Measurements from ENCODE around the gene HCFC1. TPM values are rescaled to one million over a fixed set of nuclear protein-coding genes. Genes with fewer than 3 reads are reported as not detected.

Gene HCFC1
- total and polyA plus RNA-seq, 9 of the 15 experiments (the other 6 are each of a cell fraction or from before 2014, with no cell fraction given), result 2.8 to 133 (median 17.1) TPM

DNA sequence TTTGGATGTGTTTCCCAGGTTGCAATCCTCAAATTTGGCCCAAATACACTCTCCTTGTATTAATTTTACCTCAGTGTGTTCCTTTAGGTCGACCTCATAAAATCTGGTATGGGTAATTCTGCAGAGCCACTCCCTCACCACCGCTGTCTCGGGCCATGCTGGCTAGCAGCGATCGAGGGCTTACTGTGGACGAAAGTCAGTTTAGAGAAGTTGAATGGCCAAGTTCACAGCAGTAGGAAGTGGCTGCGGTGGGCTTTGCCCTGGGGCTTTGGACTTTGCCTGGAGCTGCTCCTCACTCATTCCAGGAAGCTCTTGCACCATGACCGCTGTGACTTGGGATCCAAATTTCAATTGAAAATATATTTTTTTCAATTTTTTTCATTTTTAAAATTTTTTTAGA lies 20.6 kb upstream of the HCFC1 start (continued):
- TF ChIP-seq, protein P1, sequence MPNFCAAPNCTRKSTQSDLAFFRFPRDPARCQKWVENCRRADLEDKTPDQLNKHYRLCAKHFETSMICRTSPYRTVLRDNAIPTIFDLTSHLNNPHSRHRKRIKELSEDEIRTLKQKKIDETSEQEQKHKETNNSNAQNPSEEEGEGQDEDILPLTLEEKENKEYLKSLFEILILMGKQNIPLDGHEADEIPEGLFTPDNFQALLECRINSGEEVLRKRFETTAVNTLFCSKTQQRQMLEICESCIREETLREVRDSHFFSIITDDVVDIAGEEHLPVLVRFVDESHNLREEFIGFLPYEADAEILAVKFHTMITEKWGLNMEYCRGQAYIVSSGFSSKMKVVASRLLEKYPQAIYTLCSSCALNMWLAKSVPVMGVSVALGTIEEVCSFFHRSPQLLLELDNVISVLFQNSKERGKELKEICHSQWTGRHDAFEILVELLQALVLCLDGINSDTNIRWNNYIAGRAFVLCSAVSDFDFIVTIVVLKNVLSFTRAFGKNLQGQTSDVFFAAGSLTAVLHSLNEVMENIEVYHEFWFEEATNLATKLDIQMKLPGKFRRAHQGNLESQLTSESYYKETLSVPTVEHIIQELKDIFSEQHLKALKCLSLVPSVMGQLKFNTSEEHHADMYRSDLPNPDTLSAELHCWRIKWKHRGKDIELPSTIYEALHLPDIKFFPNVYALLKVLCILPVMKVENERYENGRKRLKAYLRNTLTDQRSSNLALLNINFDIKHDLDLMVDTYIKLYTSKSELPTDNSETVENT (CRISPR knock-in tag; IDR thresholded peaks at IDR 0.05), result no peak
- TF ChIP-seq PYGO2 (tag; IDR thresholded peaks at IDR 0.05) (no peak), ZNF282 (CRISPR knock-in tag; IDR thresholded peaks at IDR 0.05) (no peak), ZNF668 (CRISPR knock-in tag; IDR thresholded peaks at IDR 0.05) (no peak), RBM14 (IDR thresholded peaks at IDR 0.05; ENCODE audit: borderline replicate concordance, insufficient read depth, low read depth, low read length) (no peak)
- TF ChIP-seq, protein P2, sequence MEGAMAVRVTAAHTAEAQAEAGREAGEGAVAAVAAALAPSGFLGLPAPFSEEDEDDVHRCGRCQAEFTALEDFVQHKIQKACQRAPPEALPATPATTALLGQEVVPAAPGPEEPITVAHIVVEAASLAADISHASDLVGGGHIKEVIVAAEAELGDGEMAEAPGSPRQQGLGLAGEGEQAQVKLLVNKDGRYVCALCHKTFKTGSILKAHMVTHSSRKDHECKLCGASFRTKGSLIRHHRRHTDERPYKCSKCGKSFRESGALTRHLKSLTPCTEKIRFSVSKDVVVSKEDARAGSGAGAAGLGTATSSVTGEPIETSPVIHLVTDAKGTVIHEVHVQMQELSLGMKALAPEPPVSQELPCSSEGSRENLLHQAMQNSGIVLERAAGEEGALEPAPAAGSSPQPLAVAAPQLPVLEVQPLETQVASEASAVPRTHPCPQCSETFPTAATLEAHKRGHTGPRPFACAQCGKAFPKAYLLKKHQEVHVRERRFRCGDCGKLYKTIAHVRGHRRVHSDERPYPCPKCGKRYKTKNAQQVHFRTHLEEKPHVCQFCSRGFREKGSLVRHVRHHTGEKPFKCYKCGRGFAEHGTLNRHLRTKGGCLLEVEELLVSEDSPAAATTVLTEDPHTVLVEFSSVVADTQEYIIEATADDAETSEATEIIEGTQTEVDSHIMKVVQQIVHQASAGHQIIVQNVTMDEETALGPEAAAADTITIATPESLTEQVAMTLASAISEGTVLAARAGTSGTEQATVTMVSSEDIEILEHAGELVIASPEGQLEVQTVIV (CRISPR knock-in tag; IDR thresholded peaks at IDR 0.05; ENCODE audit: borderline replicate concordance), result no peak
- TF ChIP-seq, protein P3, sequence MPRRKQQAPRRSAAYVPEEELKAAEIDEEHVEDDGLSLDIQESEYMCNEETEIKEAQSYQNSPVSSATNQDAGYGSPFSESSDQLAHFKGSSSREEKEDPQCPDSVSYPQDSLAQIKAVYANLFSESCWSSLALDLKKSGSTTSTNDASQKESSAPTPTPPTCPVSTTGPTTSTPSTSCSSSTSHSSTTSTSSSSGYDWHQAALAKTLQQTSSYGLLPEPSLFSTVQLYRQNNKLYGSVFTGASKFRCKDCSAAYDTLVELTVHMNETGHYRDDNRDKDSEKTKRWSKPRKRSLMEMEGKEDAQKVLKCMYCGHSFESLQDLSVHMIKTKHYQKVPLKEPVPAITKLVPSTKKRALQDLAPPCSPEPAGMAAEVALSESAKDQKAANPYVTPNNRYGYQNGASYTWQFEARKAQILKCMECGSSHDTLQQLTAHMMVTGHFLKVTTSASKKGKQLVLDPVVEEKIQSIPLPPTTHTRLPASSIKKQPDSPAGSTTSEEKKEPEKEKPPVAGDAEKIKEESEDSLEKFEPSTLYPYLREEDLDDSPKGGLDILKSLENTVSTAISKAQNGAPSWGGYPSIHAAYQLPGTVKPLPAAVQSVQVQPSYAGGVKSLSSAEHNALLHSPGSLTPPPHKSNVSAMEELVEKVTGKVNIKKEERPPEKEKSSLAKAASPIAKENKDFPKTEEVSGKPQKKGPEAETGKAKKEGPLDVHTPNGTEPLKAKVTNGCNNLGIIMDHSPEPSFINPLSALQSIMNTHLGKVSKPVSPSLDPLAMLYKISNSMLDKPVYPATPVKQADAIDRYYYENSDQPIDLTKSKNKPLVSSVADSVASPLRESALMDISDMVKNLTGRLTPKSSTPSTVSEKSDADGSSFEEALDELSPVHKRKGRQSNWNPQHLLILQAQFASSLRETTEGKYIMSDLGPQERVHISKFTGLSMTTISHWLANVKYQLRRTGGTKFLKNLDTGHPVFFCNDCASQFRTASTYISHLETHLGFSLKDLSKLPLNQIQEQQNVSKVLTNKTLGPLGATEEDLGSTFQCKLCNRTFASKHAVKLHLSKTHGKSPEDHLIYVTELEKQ (CRISPR knock-in tag; IDR thresholded peaks at IDR 0.05), result no peak
